ENCODE measurements around the gene FOXN4. TPM values are rescaled to one million over a fixed set of nuclear protein-coding genes. Genes with fewer than 3 reads are reported as not detected.

The FOXN4 gene
- polyA plus RNA-seq, 1 donor, result 0.10 TPM

Other genes with a start within 250 kb of the FOXN4 start
- 17.9 TPM for gene ALKBH2, start 215.8 kb downstream of the FOXN4 start, polyA plus RNA-seq
- gene UNG, start 211.7 kb downstream of the FOXN4 start, polyA plus RNA-seq, result 36.5 TPM
- 11.9 TPM for gene ACACB, start 192.7 kb downstream of the FOXN4 start, polyA plus RNA-seq
- gene MYO1H, start 38.6 kb upstream of the FOXN4 start, polyA plus RNA-seq, result 1.0 TPM
- gene KCTD10, start 168.0 kb upstream of the FOXN4 start, polyA plus RNA-seq, result 26.3 TPM
- gene UBE3B, start 168.3 kb upstream of the FOXN4 start, polyA plus RNA-seq, result 31.8 TPM